CD14-positive monocyte (primary cell): ENCODE measurements around the gene LRRC61. TPM values are rescaled to one million over a fixed set of nuclear protein-coding genes. Genes with fewer than 3 reads are reported as not detected.
"Not testable (repeated sequence)": the region's sequence is repeated elsewhere in the genome, so short reads cannot be mapped to it uniquely, and the experiment has no call there.

Source experiments
- DNase-seq, 3 donors: peaks; one replicate each; pipeline ENCODE4 v3.0.0-alpha.2; 2011 to 2022
- H2AFZ ChIP-seq: 2 replicates; pipeline ENCODE4 v1.6.0; 2012; ENCODE audit warnings: mild to moderate bottlenecking, low read depth, low read length, inconsistent platforms; ENCODE audit not compliant: insufficient read depth, poor library complexity, severe bottlenecking
- H3K27ac ChIP-seq, 2 donors: 1 replicate in 1 of 2; 2 replicates in 1 of 2; pipeline ENCODE4 v1.5.1; 2012 to 2013; ENCODE audit warnings: low read length in 2 of 2, control low read depth in 1 of 2, inconsistent platforms in 1 of 2, low read depth in 1 of 2, mild to moderate bottlenecking in 1 of 2
- H3K27me3 ChIP-seq, 2 donors: one replicate each; pipeline versions ENCODE4 v1.6.0 to v1.6.1; 2011 to 2013; ENCODE audit warnings: low read length in 2 of 2; ENCODE audit not compliant: control insufficient read depth in 2 of 2, insufficient read depth in 2 of 2
- H3K36me3 ChIP-seq, 2 donors: replicated peaks in 1 of 2; 1 replicate in 1 of 2; 2 replicates in 1 of 2; pipeline versions ENCODE4 v1.5.1 to v1.6.1; 2012 to 2013; ENCODE audit warnings: low read length in 2 of 2, control low read depth in 1 of 2, inconsistent platforms in 1 of 2, mild to moderate bottlenecking in 1 of 2; ENCODE audit not compliant: insufficient read depth in 2 of 2, control insufficient read depth in 1 of 2
- H3K4me1 ChIP-seq, 2 donors: 1 replicate in 1 of 2; 2 replicates in 1 of 2; pipeline versions ENCODE4 v1.5.1 to v1.6.1; 2012 to 2013; ENCODE audit warnings: low read length in 2 of 2, control low read depth in 1 of 2, inconsistent platforms in 1 of 2, mild to moderate bottlenecking in 1 of 2, moderate library complexity in 1 of 2; ENCODE audit not compliant: insufficient read depth in 2 of 2, control insufficient read depth in 1 of 2
- H3K4me2 ChIP-seq: replicated peaks from 2 replicates; pipeline ENCODE3; 2012; ENCODE audit warnings: low read length, moderate library complexity, mild to moderate bottlenecking; ENCODE audit not compliant: poor library complexity, severe bottlenecking; ENCODE audit errors: extremely low read depth
- H3K4me3 ChIP-seq, 3 experiments: fragments of 200-600 bp in 1 of 3; sonication (generic) in 1 of 3; replicated peaks in 1 of 3; 1 replicate in 2 of 3; 2 replicates in 1 of 3; pipeline ENCODE4 v1.5.1; 2011 to 2013; ENCODE audit warnings: low read length in 3 of 3, mild to moderate bottlenecking in 3 of 3, control low read depth in 2 of 3, low read depth in 2 of 3, inconsistent platforms in 1 of 3, moderate library complexity in 1 of 3
- H3K79me2 ChIP-seq: 2 replicates; pipeline ENCODE4 v1.6.0; 2012; ENCODE audit warnings: mild to moderate bottlenecking, control low read depth, inconsistent platforms, low read length, moderate library complexity; ENCODE audit not compliant: insufficient read depth
- H3K9ac ChIP-seq: 2 replicates; pipeline ENCODE4 v1.6.0; 2017; ENCODE audit warnings: low read length, mild to moderate bottlenecking; ENCODE audit not compliant: insufficient read depth, poor library complexity, severe bottlenecking
- H3K9me3 ChIP-seq, 2 donors: replicated peaks in 1 of 2; 1 replicate in 1 of 2; 2 replicates in 1 of 2; pipeline versions ENCODE4 v1.5.1 to v1.6.1; 2012 to 2013; ENCODE audit warnings: low read length in 2 of 2, control low read depth in 1 of 2; ENCODE audit not compliant: control insufficient read depth in 1 of 2, insufficient read depth in 1 of 2
- H4K20me1 ChIP-seq: 2 replicates; pipeline ENCODE4 v1.6.0; 2012; ENCODE audit warnings: mild to moderate bottlenecking, low read length, control low read depth, moderate library complexity; ENCODE audit not compliant: insufficient read depth
- H3K27ac Mint-ChIP-seq, 7 donors: one replicate each; pipeline ENCODE4 v1.8.0; 2020; ENCODE audit warnings: mild to moderate bottlenecking in 7 of 7, mixed read lengths in 7 of 7, moderate library complexity in 6 of 7, inconsistent platforms in 2 of 7
- H3K27me3 Mint-ChIP-seq, 3 donors: one replicate each; pipeline ENCODE4 v1.8.0; 2021 to 2022; ENCODE audit warnings: low read depth in 3 of 3, mild to moderate bottlenecking in 3 of 3, mixed read lengths in 3 of 3, moderate library complexity in 3 of 3, inconsistent platforms in 1 of 3
- H3K36me3 Mint-ChIP-seq, 2 donors: one replicate each; pipeline ENCODE4 v1.8.0; 2020; ENCODE audit warnings: mixed read lengths in 2 of 2, inconsistent platforms in 1 of 2, mild to moderate bottlenecking in 1 of 2
- H3K4me1 Mint-ChIP-seq: one replicate; pipeline ENCODE4 v1.8.0; 2020; ENCODE audit warnings: mild to moderate bottlenecking, mixed read lengths
- H3K4me3 Mint-ChIP-seq, 2 donors: one replicate each; pipeline ENCODE4 v1.8.0; 2020; ENCODE audit warnings: mild to moderate bottlenecking in 2 of 2, mixed read lengths in 2 of 2, moderate library complexity in 1 of 2
- H3K9me3 Mint-ChIP-seq, 7 donors: one replicate each; pipeline ENCODE4 v1.8.0; 2020 to 2022; ENCODE audit warnings: mixed read lengths in 7 of 7, mild to moderate bottlenecking in 6 of 7, moderate library complexity in 6 of 7, inconsistent platforms in 2 of 7
- WGBS: methylation state at CpG from one replicate; pipeline ENCODE4 v1.1.5; 2013; ENCODE audit warnings: missing lambda C conversion rate; ENCODE audit not compliant: insufficient coverage; 5-methylcytosine and 5-hydroxymethylcytosine counted together
- intact Hi-C, 2 donors: fragments of 100-400 bp; cut with micrococcal nuclease; formaldehyde crosslinking; loops; one replicate each; pipeline versions ENCODE4 v1.15.0 to v1.15.1; 2023
- polyA plus RNA-seq, 3 donors: library from polyadenylated mRNA; depleted of rRNA in 1 of 3; unstranded in 2 of 3; stranded (reverse) in 1 of 3; fragments of 300-500 nt in 2 of 3; fragments of >200 nt in 1 of 3; fragmentation: Illumina TruSeq in 2 of 3; gene quantifications; 1 replicate in 2 of 3; 2 replicates in 1 of 3; pipeline ENCODE4 v1.2.3, GENCODE V29; 2012 to 2021
- TF ChIP-seq, protein P1 (sequence below): fragments of 200-600 bp; IDR thresholded peaks from one replicate; pipeline ENCODE4 v1.8.0; 2022; ENCODE audit warnings: antibody characterized with exemption, mild to moderate bottlenecking

LRRC61 gene
- polyA plus RNA-seq, 3 donors: 1.4 to 8.6 (median 5.7) TPM

DNA sequence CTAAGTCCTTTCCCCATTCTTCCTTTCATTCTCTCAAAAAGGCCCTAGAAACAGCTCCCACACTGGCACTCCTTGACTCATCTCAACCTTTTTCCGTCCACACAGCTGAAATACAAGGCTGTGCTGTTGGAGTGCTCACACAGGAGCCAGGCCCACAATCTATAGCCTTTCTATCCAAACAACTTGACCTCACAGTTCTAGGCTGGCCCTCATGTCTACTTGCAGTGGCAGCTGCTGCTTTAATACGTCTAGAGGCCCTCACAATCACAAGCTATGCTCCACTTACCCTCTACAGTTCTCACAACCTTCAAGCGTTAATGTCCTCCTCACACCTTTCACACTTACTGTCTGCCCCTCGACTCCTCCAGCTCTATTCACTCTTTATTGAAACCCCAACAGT lies 12.0 kb upstream of the LRRC61 start:
- H3K27ac ChIP-seq: no peak overlapping the region
- H3K4me3 Mint-ChIP-seq: no peak overlapping the region
- H3K9me3 Mint-ChIP-seq: peaks cover 0 to 12% (median 5%) of the 10 kb centered on the region in 7 donors
- peaks cover 9% of the 10 kb centered on the region for H3K4me1 Mint-ChIP-seq
- no peaks in the 10 kb centered on the region for H3K36me3 ChIP-seq
- intact Hi-C loops: no loop called here
- H3K9me3 ChIP-seq: no peaks in the 10 kb centered on the region
- no peak overlapping the region for H2AFZ ChIP-seq
- H3K4me3 ChIP-seq: no peak overlapping the region
- H4K20me1 ChIP-seq: no peaks in the 10 kb centered on the region
- H3K4me2 ChIP-seq: no peak overlapping the region
- no peak for DNase-seq
- H3K4me1 ChIP-seq: peaks cover 0 to 3% of the 10 kb centered on the region in 2 donors
- no peaks in the 10 kb centered on the region for H3K36me3 Mint-ChIP-seq
- no peak overlapping the region for H3K27ac Mint-ChIP-seq
- H3K27me3 ChIP-seq: no peaks in the 10 kb centered on the region
- WGBS: 95% methylated on average over 4 of the region's 4 CpGs
- H3K79me2 ChIP-seq: no peaks in the 10 kb centered on the region
- H3K27me3 Mint-ChIP-seq: peaks cover 0 to 1% (median 0%) of the 10 kb centered on the region in 3 donors
- no peak overlapping the region for H3K9ac ChIP-seq
- TF ChIP-seq, protein P1, sequence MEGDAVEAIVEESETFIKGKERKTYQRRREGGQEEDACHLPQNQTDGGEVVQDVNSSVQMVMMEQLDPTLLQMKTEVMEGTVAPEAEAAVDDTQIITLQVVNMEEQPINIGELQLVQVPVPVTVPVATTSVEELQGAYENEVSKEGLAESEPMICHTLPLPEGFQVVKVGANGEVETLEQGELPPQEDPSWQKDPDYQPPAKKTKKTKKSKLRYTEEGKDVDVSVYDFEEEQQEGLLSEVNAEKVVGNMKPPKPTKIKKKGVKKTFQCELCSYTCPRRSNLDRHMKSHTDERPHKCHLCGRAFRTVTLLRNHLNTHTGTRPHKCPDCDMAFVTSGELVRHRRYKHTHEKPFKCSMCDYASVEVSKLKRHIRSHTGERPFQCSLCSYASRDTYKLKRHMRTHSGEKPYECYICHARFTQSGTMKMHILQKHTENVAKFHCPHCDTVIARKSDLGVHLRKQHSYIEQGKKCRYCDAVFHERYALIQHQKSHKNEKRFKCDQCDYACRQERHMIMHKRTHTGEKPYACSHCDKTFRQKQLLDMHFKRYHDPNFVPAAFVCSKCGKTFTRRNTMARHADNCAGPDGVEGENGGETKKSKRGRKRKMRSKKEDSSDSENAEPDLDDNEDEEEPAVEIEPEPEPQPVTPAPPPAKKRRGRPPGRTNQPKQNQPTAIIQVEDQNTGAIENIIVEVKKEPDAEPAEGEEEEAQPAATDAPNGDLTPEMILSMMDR: no peak

DNA sequence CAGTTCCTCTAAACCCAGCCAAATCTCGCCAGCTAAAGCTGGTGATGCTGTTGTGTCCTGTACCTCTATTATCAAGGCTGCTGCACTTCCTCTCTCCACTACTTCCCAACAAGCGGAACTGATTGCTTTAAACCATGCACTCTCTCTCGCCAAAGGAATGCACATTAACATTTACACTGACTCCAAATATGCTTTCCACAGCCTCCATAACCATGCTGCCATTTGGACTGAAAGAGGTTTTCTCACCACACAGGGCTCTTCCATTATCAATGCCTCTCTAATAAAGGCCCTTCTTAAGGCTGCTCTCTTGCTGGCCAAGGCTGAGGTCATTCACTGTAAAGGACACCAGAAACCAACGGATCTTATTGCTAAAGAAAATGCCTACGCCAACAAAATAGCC lies 11.4 kb upstream of the LRRC61 start:
- Histone ChIP-seq H3K9ac (no peak overlapping the region), H3K4me1 (peaks cover 0 to 3% of the 10 kb centered on the region in 2 donors), H3K36me3 (no peaks in the 10 kb centered on the region), H3K9me3 (no peaks in the 10 kb centered on the region), H3K4me2 (no peak overlapping the region), H3K4me3 (no peak overlapping the region), H3K79me2 (no peaks in the 10 kb centered on the region), H2AFZ (no peak overlapping the region), H3K27me3 (no peaks in the 10 kb centered on the region), H3K27ac (no peak overlapping the region), H4K20me1 (no peaks in the 10 kb centered on the region)
- TF ChIP-seq, protein P1: no peak
- DNase-seq: no peak
- Mint-ChIP-seq H3K27me3 (peaks cover 0 to 1% (median 0%) of the 10 kb centered on the region in 3 donors), H3K9me3 (peaks cover 0 to 12% (median 5%) of the 10 kb centered on the region in 7 donors), H3K4me1 (peaks cover 9% of the 10 kb centered on the region), H3K4me3 (no peak overlapping the region), H3K27ac (no peak overlapping the region), H3K36me3 (no peaks in the 10 kb centered on the region)
- intact Hi-C loops: no loop called here
- whole genome bisulfite sequencing: 93% methylated on average over 3 of the region's 5 CpGs

GRCh38 chr7:150312649-150313366 lies 10.3 kb upstream of the LRRC61 start:
- H3K27ac Mint-ChIP-seq, H2AFZ ChIP-seq, DNase-seq, H3K4me2 ChIP-seq, H3K27me3 ChIP-seq, H3K36me3 ChIP-seq, H3K9ac ChIP-seq, H3K4me3 ChIP-seq, H3K27me3 Mint-ChIP-seq, H3K36me3 Mint-ChIP-seq, H4K20me1 ChIP-seq, H3K9me3 Mint-ChIP-seq, H3K4me1 ChIP-seq, H3K27ac ChIP-seq, H3K79me2 ChIP-seq, H3K4me3 Mint-ChIP-seq, intact Hi-C loops, H3K4me1 Mint-ChIP-seq, H3K9me3 ChIP-seq: not testable (repeated sequence)
- 56% methylated on average over 3 of the region's 7 CpGs for WGBS
